ENCODE data around the gene SNRNP25. TPM values are rescaled to one million over a fixed set of nuclear protein-coding genes. Genes with fewer than 3 reads are reported as not detected.
A peak's percentile ranks its signal among the peaks of the same experiment; 100 is the strongest.

SNRNP25 gene
- total and polyA plus RNA-seq, 3 donors from 2014 or later: 12.8 to 26.9 (median 17.5) TPM

GRCh38 chr16:79151-80054, 25.8 kb downstream of the SNRNP25 start:
- intact Hi-C loops (cut with DNase I; ENCODE audit: low total_unique reads): no loop called here
- WGBS, 2 donors: 62 to 75% methylated on average over 18 to 32 of the region's 32 CpGs
- Histone ChIP-seq H3K9me3 (no peaks in the 10 kb centered on the region), H3K36me3 (ENCODE audit: low read depth, missing control alignments) (no peaks in the 10 kb centered on the region), H3K4me1 (peaks cover 29% of the 10 kb centered on the region), H3K4me3 (no peak overlapping the region), H3K27ac (peak overlapping the region in 1 of 2 donors; percentile 39), H3K27me3 (no peaks in the 10 kb centered on the region)
- TF ChIP-seq CTCF (IDR thresholded peaks at IDR 0.05) (no peak), POLR2A (IDR thresholded peaks at IDR 0.05) (no peak)
- no peak for DNase-seq

- Histone ChIP-seq H3K36me3 (ENCODE audit: low read depth, missing control alignments) (no peaks in the 10 kb centered on the region), H3K27me3 (no peaks in the 10 kb centered on the region), H3K27ac (no peak overlapping the region), H3K4me1 (peaks cover 8% of the 10 kb centered on the region), H3K9me3 (no peaks in the 10 kb centered on the region), H3K4me3 (no peak overlapping the region)
- WGBS, 2 donors: 93 to 95% methylated on average over 11 to 31 of the region's 31 CpGs
- intact Hi-C loops (cut with DNase I; ENCODE audit: low total_unique reads): no loop called here
- no peak for TF ChIP-seq POLR2A (IDR thresholded peaks at IDR 0.05)
- TF ChIP-seq CTCF (IDR thresholded peaks at IDR 0.05): no peak
- no peak for DNase-seq
These were observed 29.5 kb downstream of the SNRNP25 start for GRCh38 chr16:83060-83603.

GRCh38 chr16:83781-84615, 30.4 kb downstream of the SNRNP25 start:
- H3K27ac ChIP-seq: peak overlapping the region in 1 of 2 donors; percentile 24
- TF ChIP-seq CTCF (IDR thresholded peaks at IDR 0.05) (no peak), POLR2A (IDR thresholded peaks at IDR 0.05) (no peak)
- no peaks in the 10 kb centered on the region for H3K9me3 ChIP-seq
- 69 to 77% methylated on average over 16 to 21 of the region's 21 CpGs for WGBS, 2 donors
- intact Hi-C loops (cut with DNase I; ENCODE audit: low total_unique reads): no loop called here
- DNase-seq: no peak
- no peaks in the 10 kb centered on the region for H3K36me3 ChIP-seq (ENCODE audit: low read depth, missing control alignments)
- no peaks in the 10 kb centered on the region for H3K27me3 ChIP-seq
- H3K4me3 ChIP-seq: no peak overlapping the region
- H3K4me1 ChIP-seq: peaks cover 1% of the 10 kb centered on the region

- Histone ChIP-seq H3K4me1 (no peaks in the 10 kb centered on the region), H3K4me3 (no peak overlapping the region), H3K27me3 (no peaks in the 10 kb centered on the region), H3K9me3 (no peaks in the 10 kb centered on the region), H3K36me3 (ENCODE audit: low read depth, missing control alignments) (no peaks in the 10 kb centered on the region), H3K27ac (peak overlapping the region in 1 of 2 donors; percentile 24)
- DNase-seq: no peak
- 41 to 48% methylated on average over 4 to 7 of the region's 7 CpGs for WGBS, 2 donors
- intact Hi-C loops (cut with DNase I; ENCODE audit: low total_unique reads): no loop called here
- TF ChIP-seq POLR2A (IDR thresholded peaks at IDR 0.05): no peak
- TF ChIP-seq CTCF (IDR thresholded peaks at IDR 0.05): no peak
These were observed 31.2 kb downstream of the SNRNP25 start for GRCh38 chr16:84718-85406.
